HG03280 (cell line): ENCODE results near the gene KIR3DL1.
"Not testable (repeated sequence)": the region's sequence is repeated elsewhere in the genome, so short reads cannot be mapped to it uniquely, and the experiment has no call there.

Source experiments
- ATAC-seq: cut with Tn5 transposase; IDR thresholded peaks from one replicate; pipeline ENCODE4 v1.9.1; 2021; ENCODE audit warnings: mild to moderate bottlenecking, moderate library complexity; ENCODE audit not compliant: unreplicated experiment

Gene KIR3DL1

GRCh38 chr19:54816251-54816650 is at the start of gene KIR3DL1:
TSS of gene KIR3DL1 (plus strand) at chr19:54816468.
- not testable (repeated sequence) for ATAC-seq

- ATAC-seq: not testable (repeated sequence)
These were observed 46.6 kb upstream of the KIR3DL1 start, which contains the start of gene KIR2DL1 for GRCh38 chr19:54769646-54770045. TSS of gene KIR2DL1 (plus strand) at chr19:54769793. CDS start at chr19:54769851, 58 bp downstream.

GRCh38 chr19:54770511-54770910 is 45.8 kb upstream of the KIR3DL1 start:
- not testable (repeated sequence) for ATAC-seq

GRCh38 chr19:54771018-54771960 is 45.0 kb upstream of the KIR3DL1 start:
- ATAC-seq: not testable (repeated sequence)

- ATAC-seq: not testable (repeated sequence)
These were observed 43.6 kb upstream of the KIR3DL1 start for GRCh38 chr19:54772666-54773065.

GRCh38 chr19:54775095-54775815 is 41.0 kb upstream of the KIR3DL1 start:
- not testable (repeated sequence) for ATAC-seq

GRCh38 chr19:54775830-54776229 is 40.4 kb upstream of the KIR3DL1 start:
- ATAC-seq: not testable (repeated sequence)

GRCh38 chr19:54777851-54778250 is 38.4 kb upstream of the KIR3DL1 start:
- ATAC-seq: not testable (repeated sequence)

- ATAC-seq: not testable (repeated sequence)
These were observed 37.4 kb upstream of the KIR3DL1 start for GRCh38 chr19:54778896-54779295.

- not testable (repeated sequence) for ATAC-seq
These were observed 33.4 kb upstream of the KIR3DL1 start for GRCh38 chr19:54782916-54783315.

GRCh38 chr19:54786091-54786723 is 30.1 kb upstream of the KIR3DL1 start:
- ATAC-seq: not testable (repeated sequence)

- ATAC-seq: not testable (repeated sequence)
These were observed 28.1 kb upstream of the KIR3DL1 start for GRCh38 chr19:54788154-54788553.

GRCh38 chr19:54790711-54791110 is 25.6 kb upstream of the KIR3DL1 start:
- no peak for ATAC-seq

GRCh38 chr19:54791476-54791875 is 24.8 kb upstream of the KIR3DL1 start:
- no peak for ATAC-seq

- ATAC-seq: no peak
These were observed 23.5 kb upstream of the KIR3DL1 start for GRCh38 chr19:54792814-54793213.

GRCh38 chr19:54795758-54796157 is 20.5 kb upstream of the KIR3DL1 start:
- ATAC-seq: no peak

- no peak for ATAC-seq
These were observed 12.9 kb upstream of the KIR3DL1 start, which contains the start of gene KIR2DL4 for GRCh38 chr19:54803410-54803809. TSS of gene KIR2DL4 (plus strand) at chr19:54803610. CDS start at chr19:54803652, 42 bp downstream.

- no peak for ATAC-seq
These were observed 12.2 kb upstream of the KIR3DL1 start for GRCh38 chr19:54804101-54804500.

- no peak for ATAC-seq
These were observed 11.7 kb upstream of the KIR3DL1 start for GRCh38 chr19:54804571-54804970.

- ATAC-seq: no peak
These were observed 10.4 kb upstream of the KIR3DL1 start for GRCh38 chr19:54805665-54806515.
